Stimulated activated CD8-positive, alpha-beta memory T cell treated with anti-CD3 and anti-CD28 coated beads, Interleukin-4, amount 100 ng/mL, for 1 hour (primary cell): Measurements from ENCODE around the gene MAGEB6B.
"Not testable (repeated sequence)": the region's sequence is repeated elsewhere in the genome, so short reads cannot be mapped to it uniquely, and the experiment has no call there.

Experiments used
- DNase-seq, 2 donors: peaks; one replicate each; pipeline ENCODE4 v3.0.0-alpha.2; 2020; ENCODE audit warnings: low read depth in 2 of 2, low spot score in 1 of 2

MAGEB6B gene, protein sequence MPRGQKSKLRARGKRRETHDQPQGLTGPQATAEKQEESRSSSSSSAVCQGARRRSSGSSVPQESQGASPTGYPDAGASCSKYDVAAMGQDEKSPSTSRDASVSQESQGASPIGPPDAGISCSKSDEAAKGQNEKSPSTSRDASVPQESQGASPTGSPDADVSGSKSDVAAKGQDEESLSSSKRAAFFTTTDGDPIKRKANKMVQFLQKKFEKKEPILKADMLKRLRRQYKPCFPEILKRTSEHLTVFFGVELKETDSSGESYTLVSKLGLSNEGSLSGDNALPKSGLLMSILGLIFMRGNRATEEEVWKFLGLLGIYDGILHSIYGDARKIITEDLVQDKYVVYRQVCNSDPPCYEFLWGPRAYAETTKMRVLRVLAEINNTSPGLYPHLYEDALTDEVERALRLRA

GRCh38 chrX:26160301-26160700 lies at the start of gene MAGEB6B:
TSS of gene MAGEB6B (plus strand) at chrX:26160601. CDS start at chrX:26160601, 0 bp downstream.
- DNase-seq, result no peak

- no peak for DNase-seq
These were observed 22.1 kb upstream of the MAGEB6B start, which contains the start of gene MAGEB18 for GRCh38 chrX:26138274-26138673. TSS of gene MAGEB18 (plus strand) at chrX:26138343. CDS start at chrX:26138986, 643 bp downstream.

GRCh38 chrX:26146024-26146423 lies 14.4 kb upstream of the MAGEB6B start:
- no peak for DNase-seq

DNA sequence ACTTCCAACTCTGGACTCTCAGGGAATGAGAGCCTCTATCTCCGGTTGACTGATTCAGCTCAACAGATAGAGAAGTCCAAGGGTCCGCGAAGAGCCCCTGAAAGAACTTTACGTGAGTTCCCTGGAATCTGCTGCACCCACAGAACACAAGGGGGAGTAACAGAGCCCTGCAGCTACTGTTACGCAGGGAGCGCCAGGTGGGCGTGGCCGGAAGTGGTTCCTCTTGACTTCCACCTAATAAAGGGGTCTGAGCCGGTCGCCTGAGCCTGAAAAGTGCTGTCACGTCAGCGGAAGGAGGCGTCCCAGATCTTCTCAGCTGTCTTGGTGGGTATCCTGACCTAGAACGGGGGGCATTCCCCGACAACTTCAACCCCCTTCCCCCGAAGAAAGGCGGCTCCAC lies 31.8 kb downstream of the MAGEB6B start, which contains the start of gene MAGEB6:
TSS of gene MAGEB6 (plus strand) at position 237 of the 400 bp plus-strand sequence. CDS start 1,407 bp downstream, outside the sequence.
- DNase-seq, result no peak

- no peak for DNase-seq
These were observed 43.2 kb downstream of the MAGEB6B start for GRCh38 chrX:26203561-26203960.

DNA sequence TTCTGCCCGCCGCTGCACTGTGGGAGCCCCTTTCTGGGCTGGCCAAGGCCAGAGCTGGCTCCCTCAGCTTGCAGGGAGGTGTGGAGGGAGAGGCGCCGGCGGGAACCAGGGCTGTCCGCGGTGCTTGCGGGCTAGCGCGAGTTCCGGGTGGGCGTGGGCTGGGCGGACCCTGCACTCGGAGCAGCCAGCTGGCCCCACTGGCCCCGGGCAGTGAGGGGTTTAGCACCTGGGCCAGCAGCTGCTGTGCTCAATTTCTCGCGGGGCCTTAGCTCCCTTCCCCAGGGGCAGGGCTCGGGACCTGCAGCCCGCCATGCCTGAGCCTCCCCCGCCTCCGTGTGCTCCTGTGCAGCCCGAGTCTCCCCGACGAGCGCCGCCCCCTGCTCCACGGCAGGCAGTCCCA lies 44.3 kb downstream of the MAGEB6B start:
- not testable (repeated sequence) for DNase-seq

DNA sequence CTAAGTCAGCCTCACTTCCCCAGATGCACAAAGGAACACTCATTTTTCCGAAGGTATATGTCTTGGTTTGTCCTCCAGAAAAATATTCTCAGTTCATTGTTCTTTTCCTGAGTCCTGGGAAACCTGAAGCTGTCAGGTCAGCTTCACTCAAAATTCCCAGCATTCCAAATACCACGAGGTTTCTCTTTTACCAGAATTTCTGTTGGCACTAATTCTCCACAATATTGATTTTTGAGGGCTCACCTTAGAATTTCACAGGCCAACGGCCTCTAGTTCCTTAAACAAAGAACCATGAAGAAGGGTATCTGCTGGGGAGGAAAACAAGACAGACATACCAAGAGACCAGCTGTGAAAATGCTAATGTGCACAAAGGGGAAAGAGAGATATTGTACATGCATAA lies 47.6 kb downstream of the MAGEB6B start:
- no peak for DNase-seq
